A673 (cell line): ENCODE measurements around the gene IPP. TPM values are rescaled to one million over a fixed set of nuclear protein-coding genes. Genes with fewer than 3 reads are reported as not detected.
"Not testable (repeated sequence)": the region's sequence is repeated elsewhere in the genome, so short reads cannot be mapped to it uniquely, and the experiment has no call there.

Experiments used
- BruUV-seq: library from RNA; stranded (reverse); fragments of 400-500 nt; replicated peaks from 2 replicates; lab custom pipeline; 2021; lab: Mats Ljungman, UMichigan
- CTCF ChIA-PET: fragments of 300-600 bp; sonication (Branson Sonifier 250); formaldehyde crosslinking; loops from one replicate; lab custom pipeline; 2022; ENCODE audit warnings: antibody characterized with exemption; lab: Charles Lee
- POLR2A ChIA-PET: fragments of 300-600 bp; sonication (Branson Sonifier 250); formaldehyde crosslinking; loops from one replicate; lab custom pipeline; 2022; ENCODE audit warnings: antibody characterized with exemption; ENCODE audit not compliant: low non-redundant PET; lab: Charles Lee
- DNase-seq: peaks from one replicate; pipeline ENCODE4 v3.0.0-alpha.2; 2015; ENCODE audit warnings: low spot score
- H3K27ac ChIP-seq: fragments of 200-600 bp; sonication (generic); 2 replicates; pipeline ENCODE4 v1.5.1; 2016; ENCODE audit warnings: mixed run types, low read depth, mild to moderate bottlenecking, mixed read lengths, antibody characterized with exemption, low read length; ENCODE audit not compliant: poor library complexity, severe bottlenecking
- H3K27me3 ChIP-seq: fragments of 200-600 bp; sonication (generic); replicated peaks from 2 replicates; pipeline ENCODE4 v1.6.1; 2017; ENCODE audit warnings: mixed run types, low read depth, mild to moderate bottlenecking, mixed read lengths, antibody characterized with exemption, low read length; ENCODE audit not compliant: insufficient read depth, poor library complexity
- H3K36me3 ChIP-seq: fragments of 200-600 bp; sonication (generic); 2 replicates; pipeline ENCODE4 v1.6.1; 2016; ENCODE audit warnings: mixed run types, mild to moderate bottlenecking, mixed read lengths, antibody characterized with exemption, low read length; ENCODE audit not compliant: insufficient read depth, poor library complexity, severe bottlenecking
- H3K4me1 ChIP-seq: fragments of 200-600 bp; sonication (generic); 2 replicates; pipeline ENCODE4 v1.6.1; 2017; ENCODE audit warnings: mixed run types, mild to moderate bottlenecking, mixed read lengths, antibody characterized with exemption, low read length; ENCODE audit not compliant: insufficient read depth, poor library complexity, severe bottlenecking
- H3K4me3 ChIP-seq: fragments of 200-600 bp; sonication (generic); 2 replicates; pipeline ENCODE4 v1.5.1; 2016; ENCODE audit warnings: low read depth, mixed run types, mild to moderate bottlenecking, mixed read lengths, low read length; ENCODE audit not compliant: poor library complexity, severe bottlenecking
- H3K9me3 ChIP-seq: fragments of 200-600 bp; sonication (generic); 2 replicates; pipeline ENCODE4 v1.6.1; 2016; ENCODE audit warnings: mixed run types, low read depth, mild to moderate bottlenecking, mixed read lengths, antibody characterized with exemption, low read length; ENCODE audit not compliant: poor library complexity, severe bottlenecking
- EZH2 ChIP-seq: fragments of 200-600 bp; sonication (generic); IDR thresholded peaks from 2 replicates; pipeline ENCODE4 v1.6.1; 2017; ENCODE audit warnings: borderline replicate concordance, low read depth, mild to moderate bottlenecking, mixed read lengths, antibody characterized with exemption, low read length; ENCODE audit not compliant: poor library complexity, severe bottlenecking
- intact Hi-C: fragments of 100-400 bp; cut with micrococcal nuclease; formaldehyde crosslinking; loops from one replicate; pipeline ENCODE4 v1.10.0; 2022; ENCODE audit not compliant: unreplicated experiment
- total RNA-seq: library from RNA; stranded (reverse); gene quantifications from 2 replicates; pipeline ENCODE4 v1.2.3, GENCODE V29; 2021
- TF ChIP-seq, protein P1 (sequence below): fragments of 300-800, 200-600 bp; sonication (generic); conservative IDR thresholded peaks from 2 replicates; pipeline ENCODE4 v1.5.1; 2017; ENCODE audit warnings: low read depth, mild to moderate bottlenecking, antibody characterized with exemption, low read length, moderate library complexity, mixed read lengths

The IPP gene
- total RNA-seq, 1 experiment from 2014 or later: 15.7 TPM

DNA sequence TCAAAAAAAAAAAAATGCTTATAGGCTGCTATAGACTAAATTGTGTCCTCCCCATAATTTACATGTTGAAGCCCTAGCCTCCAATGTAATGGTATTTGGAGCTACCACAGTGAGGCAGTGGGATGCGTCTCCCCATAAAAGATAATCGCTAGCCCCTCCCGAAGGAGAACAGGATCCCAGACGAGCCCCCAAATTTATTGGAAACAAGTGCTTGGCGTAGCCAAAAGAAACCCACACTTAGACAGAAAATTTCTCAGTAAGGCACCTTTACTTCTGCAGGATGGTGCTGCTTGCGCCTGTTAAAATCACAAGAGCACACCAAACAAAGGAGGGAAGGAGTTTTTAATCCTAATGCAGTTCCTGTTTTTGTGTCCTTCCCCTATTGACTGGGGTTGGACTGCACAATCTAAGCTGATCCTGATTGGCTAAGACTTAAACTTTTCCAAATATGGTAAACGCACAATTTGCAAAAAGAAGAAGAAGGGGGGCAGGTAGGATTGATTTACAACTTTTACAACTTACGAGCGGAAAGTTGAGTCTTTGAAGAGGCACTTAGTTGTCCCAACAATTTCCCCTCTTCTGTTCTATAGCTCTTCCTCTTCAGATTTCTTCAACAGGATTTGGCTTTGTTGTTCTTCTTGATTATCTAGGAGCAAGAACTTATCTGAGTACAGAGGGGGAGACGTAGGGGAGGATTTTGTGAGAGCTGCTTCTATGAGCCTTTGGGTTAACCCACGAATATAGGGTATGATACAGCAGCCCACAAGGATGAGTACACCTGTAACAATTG, 3.0 kb upstream of the IPP start:
- no TSS peak for BruUV-seq
- no peaks in the 10 kb centered on the region for H3K27me3 ChIP-seq
- CTCF ChIA-PET: no interaction called here
- DNase-seq: no peak
- no peaks in the 10 kb centered on the region for H3K36me3 ChIP-seq
- peaks cover 4% of the 10 kb centered on the region for H3K4me1 ChIP-seq
- H3K27ac ChIP-seq: no peak overlapping the region
- TF ChIP-seq, protein P1, sequence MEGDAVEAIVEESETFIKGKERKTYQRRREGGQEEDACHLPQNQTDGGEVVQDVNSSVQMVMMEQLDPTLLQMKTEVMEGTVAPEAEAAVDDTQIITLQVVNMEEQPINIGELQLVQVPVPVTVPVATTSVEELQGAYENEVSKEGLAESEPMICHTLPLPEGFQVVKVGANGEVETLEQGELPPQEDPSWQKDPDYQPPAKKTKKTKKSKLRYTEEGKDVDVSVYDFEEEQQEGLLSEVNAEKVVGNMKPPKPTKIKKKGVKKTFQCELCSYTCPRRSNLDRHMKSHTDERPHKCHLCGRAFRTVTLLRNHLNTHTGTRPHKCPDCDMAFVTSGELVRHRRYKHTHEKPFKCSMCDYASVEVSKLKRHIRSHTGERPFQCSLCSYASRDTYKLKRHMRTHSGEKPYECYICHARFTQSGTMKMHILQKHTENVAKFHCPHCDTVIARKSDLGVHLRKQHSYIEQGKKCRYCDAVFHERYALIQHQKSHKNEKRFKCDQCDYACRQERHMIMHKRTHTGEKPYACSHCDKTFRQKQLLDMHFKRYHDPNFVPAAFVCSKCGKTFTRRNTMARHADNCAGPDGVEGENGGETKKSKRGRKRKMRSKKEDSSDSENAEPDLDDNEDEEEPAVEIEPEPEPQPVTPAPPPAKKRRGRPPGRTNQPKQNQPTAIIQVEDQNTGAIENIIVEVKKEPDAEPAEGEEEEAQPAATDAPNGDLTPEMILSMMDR: no peak
- TF ChIP-seq EZH2: no peak
- H3K9me3 ChIP-seq: peaks cover 11% of the 10 kb centered on the region
- POLR2A ChIA-PET: no interaction called here
- intact Hi-C loops: no loop called here
- H3K4me3 ChIP-seq: no peak overlapping the region

DNA sequence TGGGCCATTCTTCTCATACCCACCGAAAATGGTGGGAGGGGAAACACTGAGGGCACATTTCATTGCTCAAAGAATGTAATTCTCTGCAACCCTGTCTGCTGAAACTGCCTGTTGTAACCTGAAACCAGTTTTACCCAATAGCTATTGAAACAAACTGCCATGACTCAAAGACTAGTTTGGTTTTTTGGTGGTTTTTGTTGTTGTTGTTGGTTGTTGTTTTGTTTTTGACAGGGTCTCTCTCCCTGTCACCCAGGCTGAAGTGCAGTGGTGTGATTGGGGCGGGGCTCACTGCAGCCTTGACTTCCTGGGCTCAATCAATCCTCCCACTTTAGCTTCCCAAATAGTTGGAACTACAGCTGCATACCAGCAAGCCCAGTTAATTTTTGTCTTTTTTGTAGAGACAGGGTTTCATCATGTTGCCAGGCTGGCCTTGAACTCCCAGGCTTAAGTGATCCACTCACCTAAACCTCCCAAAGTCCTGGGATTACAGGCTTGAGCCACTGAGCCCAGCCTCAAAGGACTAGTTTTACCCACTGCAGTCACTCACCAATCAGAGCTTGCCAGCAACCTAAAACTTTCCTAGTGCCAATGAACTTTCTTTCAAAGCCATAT, 2.1 kb upstream of the IPP start:
- H3K4me3 ChIP-seq: no peak overlapping the region
- peaks cover 11% of the 10 kb centered on the region for H3K9me3 ChIP-seq
- no peak overlapping the region for H3K27ac ChIP-seq
- ChIA-PET CTCF (no interaction called here), POLR2A (no interaction called here)
- peaks cover 4% of the 10 kb centered on the region for H3K4me1 ChIP-seq
- no peak for TF ChIP-seq EZH2
- TF ChIP-seq, protein P1: no peak
- intact Hi-C loops: no loop called here
- H3K36me3 ChIP-seq: no peaks in the 10 kb centered on the region
- no peak for DNase-seq
- no TSS peak for BruUV-seq
- H3K27me3 ChIP-seq: no peaks in the 10 kb centered on the region

DNA sequence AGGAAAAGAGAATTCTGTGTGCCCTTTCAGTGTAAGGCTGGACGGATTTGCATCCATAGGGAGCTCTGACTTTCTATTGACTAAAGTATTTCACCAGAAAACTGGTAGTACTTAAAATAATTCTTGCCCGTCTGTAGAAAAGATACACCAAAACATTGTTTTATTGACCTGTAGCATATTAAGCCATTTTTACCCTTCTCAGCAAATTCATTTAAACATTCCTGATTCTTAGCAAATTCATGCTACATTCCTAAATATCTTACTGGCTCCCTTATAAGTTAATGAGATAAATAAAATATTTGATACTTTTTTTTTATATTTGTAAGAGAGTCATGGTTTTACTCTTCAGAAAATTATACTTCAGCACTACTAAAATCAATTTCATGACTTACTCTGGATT, 1.6 kb upstream of the IPP start:
- Histone ChIP-seq H3K36me3 (no peaks in the 10 kb centered on the region), H3K9me3 (peaks cover 11% of the 10 kb centered on the region), H3K4me1 (peaks cover 4% of the 10 kb centered on the region), H3K27me3 (no peaks in the 10 kb centered on the region), H3K27ac (no peak overlapping the region), H3K4me3 (no peak overlapping the region)
- POLR2A ChIA-PET: no interaction called here
- CTCF ChIA-PET: no interaction called here
- no peak for DNase-seq
- BruUV-seq: no TSS peak
- intact Hi-C loops: no loop called here
- TF ChIP-seq EZH2: no peak
- TF ChIP-seq, protein P1: no peak

DNA sequence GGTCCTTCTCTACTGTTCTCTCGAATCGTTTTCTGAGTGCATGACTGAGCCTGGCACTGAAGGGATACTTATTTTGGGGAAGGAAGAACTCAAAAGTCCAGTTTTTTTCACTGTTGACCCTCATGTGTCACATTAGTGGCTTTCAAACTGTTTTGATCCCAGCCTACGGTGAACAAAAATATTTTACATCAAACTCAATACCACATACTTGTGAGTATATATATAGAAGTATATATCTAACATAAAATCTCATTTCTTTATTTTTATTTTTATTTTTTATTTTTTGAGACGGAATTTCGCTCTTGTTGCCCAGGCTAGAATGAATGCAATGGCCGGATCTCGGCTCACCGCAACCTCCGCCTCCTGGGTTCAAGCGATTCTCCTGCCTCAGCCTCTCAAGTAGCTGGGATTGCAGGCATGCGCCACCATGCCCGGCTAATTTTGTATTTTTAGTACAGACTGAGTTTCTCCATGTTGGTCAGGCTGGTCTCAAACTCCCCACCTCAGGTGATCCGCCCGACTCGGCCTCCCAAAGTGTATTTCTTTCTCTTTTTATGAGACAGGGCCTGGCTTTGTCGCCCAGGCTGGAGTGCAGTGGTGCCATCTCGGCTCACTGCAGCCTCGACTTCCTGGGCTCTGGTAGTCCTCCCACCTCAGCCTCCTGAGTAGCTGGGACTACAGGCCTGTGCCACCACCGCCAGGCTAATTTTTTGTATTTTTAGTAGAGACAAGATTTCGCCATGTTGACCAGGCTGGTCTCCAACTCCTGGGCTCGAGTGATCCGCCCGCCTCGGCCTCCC, 786 bp upstream of the IPP start:
- CTCF ChIA-PET, H3K36me3 ChIP-seq, intact Hi-C loops, POLR2A ChIA-PET, DNase-seq, H3K4me1 ChIP-seq, H3K27me3 ChIP-seq: not testable (repeated sequence)
- Histone ChIP-seq H3K27ac (peak overlapping the region; percentile 94), H3K9me3 (peaks cover 11% of the 10 kb centered on the region), H3K4me3 (peak overlapping the region; percentile 59)
- TSS peak; percentile 96 for BruUV-seq
